C4-2B (cell line): ENCODE data around the gene GADD45G.

Experiments used
- H3K27ac ChIP-seq: fragments of 450-650 bp; 2 replicates; pipeline ENCODE4 v1.5.1; 2017
- ZFX ChIP-seq: fragments of 450-650 bp; IDR thresholded peaks from 2 replicates; pipeline ENCODE4 v1.6.1; 2017
- TF ChIP-seq, protein P1 (sequence below): fragments of 450-650 bp; conservative IDR thresholded peaks from 2 replicates; pipeline ENCODE4 v1.5.1; 2017; ENCODE audit warnings: mild to moderate bottlenecking

GADD45G gene

DNA sequence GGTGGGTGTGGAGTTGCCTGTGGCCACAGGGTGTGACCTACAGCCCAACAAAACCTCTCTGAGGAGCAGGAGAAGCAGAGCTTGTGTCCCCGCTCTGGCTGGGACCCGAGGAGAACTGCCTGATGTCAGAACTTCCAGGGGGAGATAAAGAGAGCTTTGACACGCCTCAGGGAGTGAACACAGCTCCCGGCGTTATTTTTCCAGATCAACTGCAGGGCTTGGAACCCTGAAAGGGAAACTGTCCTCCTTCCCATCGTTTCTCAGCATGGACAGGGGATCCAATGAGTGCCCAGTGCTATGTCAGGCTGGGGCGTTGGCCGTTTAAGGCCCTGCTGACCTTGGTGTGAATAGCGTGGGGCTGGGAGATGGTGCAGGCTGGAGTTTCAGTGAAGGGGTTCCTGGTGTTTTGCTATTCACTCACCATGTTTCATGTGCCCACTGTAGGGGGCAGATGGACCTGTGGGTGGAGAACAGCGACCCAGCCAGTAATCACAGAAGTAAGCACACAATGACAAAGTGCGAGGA lies 22.0 kb downstream of the GADD45G start:
- TF ChIP-seq ZFX, result no peak
- TF ChIP-seq, protein P1, sequence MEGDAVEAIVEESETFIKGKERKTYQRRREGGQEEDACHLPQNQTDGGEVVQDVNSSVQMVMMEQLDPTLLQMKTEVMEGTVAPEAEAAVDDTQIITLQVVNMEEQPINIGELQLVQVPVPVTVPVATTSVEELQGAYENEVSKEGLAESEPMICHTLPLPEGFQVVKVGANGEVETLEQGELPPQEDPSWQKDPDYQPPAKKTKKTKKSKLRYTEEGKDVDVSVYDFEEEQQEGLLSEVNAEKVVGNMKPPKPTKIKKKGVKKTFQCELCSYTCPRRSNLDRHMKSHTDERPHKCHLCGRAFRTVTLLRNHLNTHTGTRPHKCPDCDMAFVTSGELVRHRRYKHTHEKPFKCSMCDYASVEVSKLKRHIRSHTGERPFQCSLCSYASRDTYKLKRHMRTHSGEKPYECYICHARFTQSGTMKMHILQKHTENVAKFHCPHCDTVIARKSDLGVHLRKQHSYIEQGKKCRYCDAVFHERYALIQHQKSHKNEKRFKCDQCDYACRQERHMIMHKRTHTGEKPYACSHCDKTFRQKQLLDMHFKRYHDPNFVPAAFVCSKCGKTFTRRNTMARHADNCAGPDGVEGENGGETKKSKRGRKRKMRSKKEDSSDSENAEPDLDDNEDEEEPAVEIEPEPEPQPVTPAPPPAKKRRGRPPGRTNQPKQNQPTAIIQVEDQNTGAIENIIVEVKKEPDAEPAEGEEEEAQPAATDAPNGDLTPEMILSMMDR, result no peak
- H3K27ac ChIP-seq, result no peak overlapping the region

DNA sequence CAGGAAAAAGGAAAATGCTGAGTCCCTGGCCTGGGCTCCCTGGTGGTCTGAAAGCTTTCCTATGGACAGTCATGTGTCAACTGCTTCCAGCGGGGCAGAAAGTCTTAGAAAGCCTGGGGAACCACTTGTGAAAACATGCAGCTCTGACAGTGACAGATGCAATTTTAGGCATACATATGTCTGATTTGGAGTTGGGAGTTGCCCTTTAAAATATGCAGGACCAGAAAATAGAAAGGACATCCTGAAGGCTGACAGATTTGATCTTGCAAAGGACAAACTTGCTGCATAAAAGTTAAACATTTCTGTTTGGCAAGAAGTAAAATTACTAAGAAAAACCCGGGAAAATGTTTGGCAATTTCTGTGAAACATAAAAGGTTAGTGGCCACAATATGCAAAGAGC lies 23.8 kb downstream of the GADD45G start:
- H3K27ac ChIP-seq, result no peak overlapping the region
- TF ChIP-seq, protein P1, result no peak
- no peak for TF ChIP-seq ZFX

DNA sequence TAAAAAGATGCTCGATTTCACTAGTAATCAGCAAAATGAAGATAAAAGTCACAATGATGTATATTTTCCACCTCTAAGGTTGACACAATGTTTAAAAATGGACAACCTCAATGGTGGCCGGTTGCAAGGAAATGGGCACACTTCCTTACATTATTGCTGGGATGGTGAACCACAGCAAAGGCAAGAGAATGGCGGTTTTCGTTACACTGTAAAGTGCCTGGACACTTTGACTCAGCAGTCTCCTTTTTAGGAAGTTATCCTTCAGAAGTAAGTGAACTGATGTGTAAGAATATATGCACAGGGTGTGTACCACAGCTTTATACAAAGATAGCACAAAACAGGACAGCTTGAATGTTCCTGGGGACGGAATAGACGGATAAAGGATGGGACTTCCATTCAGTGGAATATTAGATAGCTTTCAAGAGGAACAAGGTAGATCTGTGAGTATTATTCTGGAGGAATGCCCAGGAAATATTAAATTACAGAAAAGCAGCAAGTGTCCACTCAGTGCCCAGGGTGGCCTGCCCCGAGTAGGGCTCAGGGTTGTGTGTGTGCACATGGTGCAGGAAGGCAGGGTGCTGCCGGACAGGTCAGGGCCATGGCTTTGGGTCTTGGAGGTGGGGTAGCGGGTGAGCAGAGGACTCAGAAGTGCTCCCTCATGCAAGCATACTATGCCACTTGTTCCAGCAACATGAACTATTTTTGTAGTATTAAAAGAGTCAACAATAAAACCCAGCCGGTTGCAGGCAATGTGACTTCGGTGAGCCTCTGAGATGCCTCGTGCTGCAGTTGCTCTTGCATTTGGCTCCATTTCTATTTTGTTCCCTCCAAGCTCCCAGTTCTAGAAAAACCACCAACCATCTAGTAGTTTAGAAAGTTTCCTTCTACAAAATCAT lies 24.5 kb downstream of the GADD45G start:
- no peak overlapping the region for H3K27ac ChIP-seq
- TF ChIP-seq, protein P1, result no peak
- no peak for TF ChIP-seq ZFX

DNA sequence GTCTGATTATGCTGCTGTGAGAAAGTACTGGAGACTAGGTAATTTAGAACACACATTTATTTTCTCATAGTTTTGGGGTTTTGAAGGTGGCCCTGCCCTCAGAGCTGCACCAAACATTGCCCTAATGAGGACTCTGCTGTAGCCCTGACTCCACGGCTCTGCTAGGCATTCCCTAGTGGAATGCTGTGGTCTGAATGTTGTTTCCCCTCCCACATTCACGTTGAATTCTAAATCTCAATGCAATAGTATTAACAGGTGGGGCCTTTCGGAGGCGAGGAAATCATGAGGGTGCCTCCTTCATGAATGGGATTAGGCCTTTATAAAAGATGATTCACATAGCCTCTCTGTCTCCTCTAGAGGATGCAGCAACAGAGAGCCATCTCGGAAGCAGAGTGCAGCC lies 25.7 kb downstream of the GADD45G start:
- no peak for TF ChIP-seq ZFX
- TF ChIP-seq, protein P1, result no peak

DNA sequence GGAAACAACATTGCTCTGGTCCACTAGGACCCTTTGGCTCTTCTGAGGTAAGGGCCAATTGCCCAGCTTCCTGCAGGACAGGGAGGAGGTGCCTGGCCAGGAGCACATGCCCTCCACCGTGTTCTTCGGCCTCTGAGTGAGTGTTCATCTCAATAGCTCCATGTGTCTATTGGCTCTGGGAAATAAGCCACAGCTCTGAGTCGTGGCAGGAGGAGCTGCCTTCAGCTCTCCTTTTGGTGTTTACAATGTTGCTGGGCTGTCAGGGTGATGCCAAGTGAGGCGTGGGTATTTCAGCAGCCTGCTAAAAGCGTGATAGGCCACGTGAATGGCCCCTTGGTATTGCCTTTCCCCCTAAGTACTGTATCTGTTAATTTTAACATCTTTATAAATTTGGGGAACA lies 26.6 kb downstream of the GADD45G start:
- TF ChIP-seq, protein P1, result no peak
- TF ChIP-seq ZFX, result no peak
- no peak overlapping the region for H3K27ac ChIP-seq

More for the DNA sequence above, 25.7 kb downstream of the GADD45G start:
- H3K27ac ChIP-seq, result no peak overlapping the region

DNA sequence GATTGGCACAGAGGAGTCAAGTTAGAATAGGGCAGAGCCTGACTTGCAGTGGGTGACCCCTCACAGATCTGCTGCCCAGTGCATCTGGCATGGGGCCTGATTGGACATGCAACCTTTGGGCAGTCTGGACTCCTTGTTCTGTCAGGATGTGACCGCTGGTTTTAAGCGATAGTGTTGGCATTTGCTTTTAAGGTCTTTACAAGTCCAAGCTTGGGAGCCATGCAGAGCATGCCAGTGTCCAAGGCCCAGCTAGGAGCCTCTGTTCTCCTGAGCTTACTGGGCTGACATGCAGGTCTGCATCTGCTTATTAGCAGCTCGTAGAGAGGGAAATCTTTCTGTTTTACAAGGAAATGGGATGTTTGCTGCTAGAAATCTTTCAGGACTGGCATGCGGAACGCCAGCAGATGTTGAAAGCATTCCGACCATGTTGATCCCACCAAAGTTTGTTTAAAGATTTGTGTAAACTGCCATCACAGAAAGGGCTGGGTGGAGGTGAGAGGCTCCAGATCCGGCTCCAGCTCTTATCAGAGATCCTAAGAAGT lies 27.5 kb downstream of the GADD45G start:
- no peak for TF ChIP-seq ZFX
- TF ChIP-seq, protein P1, result no peak
- no peak overlapping the region for H3K27ac ChIP-seq

DNA sequence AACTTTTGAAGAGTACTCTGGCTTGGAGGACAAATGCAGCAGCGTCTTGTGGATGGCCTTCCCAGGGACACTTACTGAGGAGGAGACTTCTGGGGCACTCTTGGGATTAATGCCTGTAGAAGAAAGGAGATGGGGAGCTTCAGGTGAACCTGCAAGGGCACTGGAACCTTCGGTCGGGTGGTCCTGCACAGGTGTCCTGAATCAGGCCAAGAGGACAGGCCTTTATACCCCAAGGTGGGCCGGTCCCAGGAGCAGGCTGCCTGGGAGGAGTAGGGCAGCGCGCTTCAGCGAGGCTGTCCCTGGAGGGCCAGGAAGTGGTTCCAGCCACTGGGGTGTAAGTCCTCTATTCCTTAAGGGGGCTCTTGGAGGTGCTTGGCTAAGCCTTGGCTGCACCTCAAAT lies 27.9 kb downstream of the GADD45G start:
- TF ChIP-seq, protein P1, result no peak
- TF ChIP-seq ZFX, result no peak
- H3K27ac ChIP-seq, result no peak overlapping the region
